Glomerular endothelial cell (primary cell): ENCODE data around the gene EGLN2. TPM values are rescaled to one million over a fixed set of nuclear protein-coding genes. Genes with fewer than 3 reads are reported as not detected.
"Not testable (repeated sequence)": the region's sequence is repeated elsewhere in the genome, so short reads cannot be mapped to it uniquely, and the experiment has no call there.

ENCODE experiments used
- DNase-seq: peaks from one replicate; pipeline ENCODE4 v3.0.0-alpha.2; 2011; ENCODE audit warnings: low read depth, low spot score; ENCODE audit errors: extremely low read depth
- total RNA-seq: library from RNA; depleted of rRNA; stranded (reverse); fragments of >200 nt; gene quantifications from 2 replicates; pipeline ENCODE4 v1.2.3, GENCODE V29; 2015

Gene EGLN2
- total RNA-seq, 1 donor from 2014 or later: 120 TPM

- not testable (repeated sequence) for DNase-seq
These were observed 39.5 kb downstream of the EGLN2 start for GRCh38 chr19:40838477-40838876.

- not testable (repeated sequence) for DNase-seq
These were observed 43.0 kb downstream of the EGLN2 start for GRCh38 chr19:40842012-40842411.

GRCh38 chr19:40842997-40843652, 44.1 kb downstream of the EGLN2 start:
- not testable (repeated sequence) for DNase-seq

GRCh38 chr19:40843653-40844052, 44.7 kb downstream of the EGLN2 start:
- not testable (repeated sequence) for DNase-seq

- DNase-seq: not testable (repeated sequence)
These were observed 47.7 kb downstream of the EGLN2 start for GRCh38 chr19:40846722-40847121.

GRCh38 chr19:40850277-40850676, 51.3 kb downstream of the EGLN2 start, which contains the start of gene CYP2A6:
CYP2A6 (minus strand) TSS chr19:40850447; CDS start chr19:40850426, 21 bp downstream.
- not testable (repeated sequence) for DNase-seq

- DNase-seq: not testable (repeated sequence)
These were observed 53.6 kb downstream of the EGLN2 start for GRCh38 chr19:40852467-40853152.

Other genes with a start within 250 kb of the EGLN2 start
- 91.0 and 91.4 TPM in 2 replicates for gene SHKBP1, start 222.3 kb upstream of the EGLN2 start, total RNA-seq
- gene LTBP4, start 197.8 kb upstream of the EGLN2 start, total RNA-seq: 29.2 and 35.0 TPM in 2 replicates
- 31.5 and 48.4 TPM in 2 replicates for gene NUMBL, start 108.5 kb upstream of the EGLN2 start, total RNA-seq
- gene COQ8B, start 82.3 kb upstream of the EGLN2 start, total RNA-seq: 10.2 and 16.1 TPM in 2 replicates
- gene ITPKC, start 82.1 kb upstream of the EGLN2 start, total RNA-seq: 22.5 and 24.9 TPM in 2 replicates
- 5.7 and 6.7 TPM in 2 replicates for gene ACTMAP, start 48.7 kb upstream of the EGLN2 start, total RNA-seq
- 64.5 and 85.2 TPM in 2 replicates for gene SNRPA, start 48.0 kb upstream of the EGLN2 start, total RNA-seq
- gene MIA, start 23.7 kb upstream of the EGLN2 start, total RNA-seq: not detected in 2 replicates
- 39.1 and 40.1 TPM in 2 replicates for gene RAB4B, start 20.9 kb upstream of the EGLN2 start, total RNA-seq
- gene CYP2A6, start 51.3 kb downstream of the EGLN2 start, total RNA-seq: not detected in 2 replicates
- gene CYP2A7, start 83.0 kb downstream of the EGLN2 start, total RNA-seq: not detected in 2 replicates
- not detected in 2 replicates for gene CYP2B6, start 192.1 kb downstream of the EGLN2 start, total RNA-seq